Heart right ventricle (tissue), 16 donors: ENCODE measurements around the gene SART3. TPM values are rescaled to one million over a fixed set of nuclear protein-coding genes. Genes with fewer than 3 reads are reported as not detected.

Experiments
- ATAC-seq, 8 donors: fragments of 200-7000 bp; cut with Tn5 transposase; one replicate each; pipeline ENCODE4 v1.9.1; 2020; ENCODE audit warnings: mild to moderate bottlenecking in 8 of 8, moderate library complexity in 8 of 8, moderate number of reproducible peaks in 1 of 8
- DNase-seq, 2 donors: peaks; one replicate each; pipeline ENCODE4 v3.0.0-alpha.2; 2020
- H3K27ac ChIP-seq, 10 donors: fragments of 200-600 bp; sonication (generic) in 2 of 10; one replicate each; pipeline versions ENCODE4 v1.5.0 to v1.8.0; 2020 to 2022; ENCODE audit warnings: mild to moderate bottlenecking in 3 of 10
- H3K27me3 ChIP-seq, 7 donors: fragments of 200-600 bp; one replicate each; pipeline ENCODE4 v1.8.0; 2021 to 2022; ENCODE audit warnings: mild to moderate bottlenecking in 2 of 7
- H3K36me3 ChIP-seq, 9 donors: fragments of 200-600 bp; sonication (generic) in 1 of 9; one replicate each; pipeline versions ENCODE4 v1.5.0 to v1.8.0; 2020 to 2022; ENCODE audit warnings: mild to moderate bottlenecking in 2 of 9
- H3K4me1 ChIP-seq, 9 donors: fragments of 200-600 bp; sonication (generic) in 1 of 9; one replicate each; pipeline versions ENCODE4 v1.5.0 to v1.8.0; 2020 to 2022; ENCODE audit warnings: mild to moderate bottlenecking in 4 of 9
- H3K4me3 ChIP-seq, 10 donors: fragments of 200-600 bp; sonication (generic) in 2 of 10; one replicate each; pipeline versions ENCODE4 v1.5.0 to v1.8.0; 2020 to 2022; ENCODE audit warnings: mild to moderate bottlenecking in 7 of 10, moderate library complexity in 2 of 10
- H3K9me3 ChIP-seq, 11 donors: fragments of 200-600 bp in 10 of 11; sonication (generic) in 2 of 11; one replicate each; pipeline versions ENCODE4 v1.5.0 to v1.8.0; 2013 to 2022; ENCODE audit warnings: mild to moderate bottlenecking in 2 of 11, control low read depth in 1 of 11, moderate library complexity in 1 of 11
- WGBS, 2 donors: extraction: QIAGEN DNeasy Blood & Tissue Kit; methylation state at CpG; one replicate each; pipeline ENCODE4 v1.1.7; 2013; ENCODE audit warnings: inconsistent platforms in 1 of 2; 5-methylcytosine and 5-hydroxymethylcytosine counted together
- intact Hi-C, 10 donors: fragments of 100-400 bp; cut with DNase I; formaldehyde crosslinking; loops; one replicate each; pipeline versions ENCODE4 v1.11.1 to v1.14.2; 2022
- polyA plus RNA-seq, 2 donors: library from polyadenylated mRNA; stranded (reverse); fragments of 200-250 nt; gene quantifications; one replicate each; pipeline ENCODE4 v1.2.3, GENCODE V29; 2013
- total RNA-seq, 10 donors: library from RNA; stranded (reverse); fragmentation: NEBNext Ultra II Directional in 3 of 10; extraction: Animal tissue kit (Norgen Biotek cat#: 25700) in 3 of 10; gene quantifications; one replicate each; pipeline versions ENCODE4 v1.2.1 to v1.2.4, GENCODE V29; 2021 to 2023
- TF ChIP-seq, protein P1 (sequence below), 9 donors: fragments of 200-600 bp; sonication (generic) in 2 of 9; IDR thresholded peaks; one replicate each; pipeline versions ENCODE4 v1.5.0 to v1.8.0; 2021 to 2022; ENCODE audit warnings: antibody characterized with exemption in 9 of 9, mild to moderate bottlenecking in 5 of 9, moderate library complexity in 1 of 9
- donor health status: Arrhythmogenic right ventricular cardiomyopathy.
- donor health status: ischemic (EF 13 %, LVEDD 7.1; RV severe dilation, severe dysfunction).
- donor health status: healthy with polysubstance abuse.
- donor health status: DM: no; HTN: yes; CAD: no.
- donor health status: DM: no; HTN: no; CAD: no.
- donor health status: ischemic (EF 25% LVEDD 6.9; RV normal size, moderate dysfunction).
- donor health status: ischemic (EF 25% LVEDD 5.7; RV mildly dilated, moderate dysfunction).
- donor health status: healthy.
- donor health status: DM: yes; HTN: yes; CAD: no.
- donor health status: Ischemic cardiomyopathy.
- donor health status: ischemic (EF 35%, LVEDD 5.7; RV mildly dilated, moderate dysfunction).
- donor health status: nonischemic (EF 11% LVEDD 7.7; RV severe dilation, severe dysfunction).
- donor health status: DM: yes; HTN: yes; CAD: no.
- donor health status: PGD.
- donor health status: ischemic (EF 29% LVEDD 5.4; RV normal size, mild dysfunction).
- donor health status: nonischemic (EF 23%, LVEDD 6.1; RV moderate dilation, normal function).

SART3 gene
- total and polyA plus RNA-seq, 12 donors, result 13.5 to 38.0 (median 24.4) TPM

DNA sequence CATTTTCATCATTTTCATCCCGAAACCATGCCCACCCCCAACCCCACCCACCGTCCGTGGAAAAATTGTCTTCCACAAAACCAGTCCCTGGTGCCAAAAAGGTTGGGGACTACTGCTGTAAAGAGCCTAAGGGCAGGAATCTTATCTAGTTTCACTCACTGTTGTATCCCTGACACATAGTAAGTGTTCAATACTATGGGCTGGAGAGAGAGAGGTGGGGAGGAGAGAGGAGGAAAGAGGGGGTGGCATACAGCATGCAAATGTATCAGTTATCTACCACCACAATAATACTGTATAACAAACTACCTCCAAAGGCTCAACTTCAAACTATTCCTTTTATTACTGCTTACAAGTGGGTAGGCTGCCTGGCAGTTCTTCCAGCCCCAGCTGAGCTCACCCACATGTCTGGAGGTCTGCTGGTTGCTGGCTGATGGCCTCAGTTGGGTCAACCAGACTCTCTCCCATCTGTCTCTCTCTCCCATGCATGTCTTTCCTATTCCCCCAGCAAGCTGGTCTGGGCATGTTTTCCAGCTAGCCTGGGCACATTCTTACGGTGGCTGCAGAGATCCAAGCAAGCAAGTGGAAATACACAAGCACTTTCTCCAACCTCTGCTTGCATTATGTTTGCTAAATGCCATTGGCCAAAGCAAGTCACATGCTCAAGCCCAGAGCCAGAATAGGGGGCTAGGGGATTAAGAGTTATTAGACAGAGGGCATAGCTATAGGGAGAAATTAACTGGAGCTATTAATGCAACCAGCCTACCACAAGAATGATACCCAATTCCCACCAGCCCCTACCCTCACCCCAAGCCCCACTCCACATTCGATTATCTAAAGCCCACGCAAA, 77.5 kb downstream of the SART3 start:
- DNase-seq, result no peak
- Histone ChIP-seq H3K27ac (no peak overlapping the region), H3K36me3 (no peaks in the 10 kb centered on the region), H3K27me3 (peaks cover 0 to 34% (median 25%) of the 10 kb centered on the region in 7 donors), H3K4me1 (no peaks in the 10 kb centered on the region), H3K4me3 (no peak overlapping the region), H3K9me3 (peaks cover 0 to 13% (median 0%) of the 10 kb centered on the region in 11 donors)
- intact Hi-C loops, result no loop called here
- ATAC-seq, result no peak
- 60 to 61% methylated on average over 6 of the region's 6 CpGs for WGBS, 2 donors
- TF ChIP-seq, protein P1, sequence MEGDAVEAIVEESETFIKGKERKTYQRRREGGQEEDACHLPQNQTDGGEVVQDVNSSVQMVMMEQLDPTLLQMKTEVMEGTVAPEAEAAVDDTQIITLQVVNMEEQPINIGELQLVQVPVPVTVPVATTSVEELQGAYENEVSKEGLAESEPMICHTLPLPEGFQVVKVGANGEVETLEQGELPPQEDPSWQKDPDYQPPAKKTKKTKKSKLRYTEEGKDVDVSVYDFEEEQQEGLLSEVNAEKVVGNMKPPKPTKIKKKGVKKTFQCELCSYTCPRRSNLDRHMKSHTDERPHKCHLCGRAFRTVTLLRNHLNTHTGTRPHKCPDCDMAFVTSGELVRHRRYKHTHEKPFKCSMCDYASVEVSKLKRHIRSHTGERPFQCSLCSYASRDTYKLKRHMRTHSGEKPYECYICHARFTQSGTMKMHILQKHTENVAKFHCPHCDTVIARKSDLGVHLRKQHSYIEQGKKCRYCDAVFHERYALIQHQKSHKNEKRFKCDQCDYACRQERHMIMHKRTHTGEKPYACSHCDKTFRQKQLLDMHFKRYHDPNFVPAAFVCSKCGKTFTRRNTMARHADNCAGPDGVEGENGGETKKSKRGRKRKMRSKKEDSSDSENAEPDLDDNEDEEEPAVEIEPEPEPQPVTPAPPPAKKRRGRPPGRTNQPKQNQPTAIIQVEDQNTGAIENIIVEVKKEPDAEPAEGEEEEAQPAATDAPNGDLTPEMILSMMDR (IDR thresholded peaks at IDR 0.05), result no peak

DNA sequence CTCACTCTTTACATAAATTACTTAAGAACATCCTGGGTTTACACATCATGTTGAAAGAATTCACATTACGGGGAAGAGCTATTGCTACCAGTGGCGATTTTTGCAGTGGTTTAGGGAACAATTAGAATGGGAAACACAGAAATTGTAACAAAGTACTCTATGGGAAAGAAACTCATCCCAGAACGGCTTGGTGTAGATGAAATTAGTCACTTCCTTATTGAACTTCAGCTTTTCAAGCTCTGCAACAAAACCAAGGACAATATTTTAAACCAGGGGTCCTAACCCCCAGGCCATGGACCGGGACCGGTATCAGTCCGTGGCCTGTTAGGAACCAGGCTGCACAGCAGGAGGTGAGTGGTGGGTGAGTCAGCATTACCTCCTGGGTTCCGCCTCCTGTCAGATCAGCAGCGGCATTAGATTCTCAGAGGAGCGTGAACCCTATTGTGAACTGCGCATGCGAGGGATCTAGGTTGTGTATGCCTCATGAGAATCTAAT, 78.2 kb downstream of the SART3 start:
- no peak for DNase-seq
- ATAC-seq, result no peak
- Histone ChIP-seq H3K4me3 (no peak overlapping the region), H3K4me1 (no peaks in the 10 kb centered on the region), H3K27me3 (peaks cover 0 to 34% (median 25%) of the 10 kb centered on the region in 7 donors), H3K9me3 (peaks cover 0 to 12% (median 0%) of the 10 kb centered on the region in 11 donors), H3K27ac (no peak overlapping the region), H3K36me3 (no peaks in the 10 kb centered on the region)
- intact Hi-C loops, result no loop called here
- TF ChIP-seq, protein P1 (IDR thresholded peaks at IDR 0.05), result no peak
- WGBS, 2 donors, result 49 to 53% methylated on average over 11 of the region's 11 CpGs

DNA sequence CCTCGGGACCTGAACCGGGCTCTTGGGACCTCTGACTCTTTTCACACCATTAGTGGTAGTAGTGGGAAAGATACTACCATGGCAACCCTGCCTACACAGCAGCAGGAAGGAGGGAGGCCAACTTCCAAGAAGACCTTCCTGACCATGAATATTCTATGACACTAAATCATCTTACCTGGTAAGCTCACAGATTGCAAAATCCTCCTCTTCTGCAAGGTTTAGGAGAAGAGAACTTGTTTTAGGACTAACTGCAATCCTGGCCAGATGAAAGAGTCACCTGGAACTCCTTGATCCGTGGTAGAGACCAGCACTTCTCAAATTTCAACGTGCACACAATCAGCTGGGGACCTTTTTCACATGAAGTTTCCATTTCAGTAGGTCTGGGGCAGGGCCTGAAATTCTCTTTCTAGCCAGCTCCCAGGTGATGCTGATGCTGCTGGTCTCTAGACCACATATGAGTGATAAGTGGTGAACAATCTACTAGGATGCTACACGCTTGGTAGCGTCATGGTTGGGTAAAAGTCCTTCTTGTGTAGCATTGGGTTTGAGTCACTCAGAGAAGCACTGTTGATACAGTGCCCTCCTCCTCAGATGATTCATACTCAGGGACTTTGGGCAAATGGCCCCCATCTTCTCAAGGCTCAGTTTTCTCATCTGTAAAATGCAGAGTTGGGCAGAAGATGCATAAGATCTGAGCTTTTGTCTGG, 81.5 kb downstream of the SART3 start:
- no peak for ATAC-seq
- Histone ChIP-seq H3K36me3 (no peaks in the 10 kb centered on the region), H3K9me3 (no peaks in the 10 kb centered on the region), H3K27me3 (peaks cover 0 to 37% (median 27%) of the 10 kb centered on the region in 7 donors), H3K4me1 (no peaks in the 10 kb centered on the region), H3K4me3 (no peak overlapping the region), H3K27ac (no peak overlapping the region)
- intact Hi-C loops, result no loop called here
- DNase-seq, result no peak
- TF ChIP-seq, protein P1 (IDR thresholded peaks at IDR 0.05), result no peak
- WGBS, 2 donors, result 73 to 80% methylated on average over 6 of the region's 6 CpGs

DNA sequence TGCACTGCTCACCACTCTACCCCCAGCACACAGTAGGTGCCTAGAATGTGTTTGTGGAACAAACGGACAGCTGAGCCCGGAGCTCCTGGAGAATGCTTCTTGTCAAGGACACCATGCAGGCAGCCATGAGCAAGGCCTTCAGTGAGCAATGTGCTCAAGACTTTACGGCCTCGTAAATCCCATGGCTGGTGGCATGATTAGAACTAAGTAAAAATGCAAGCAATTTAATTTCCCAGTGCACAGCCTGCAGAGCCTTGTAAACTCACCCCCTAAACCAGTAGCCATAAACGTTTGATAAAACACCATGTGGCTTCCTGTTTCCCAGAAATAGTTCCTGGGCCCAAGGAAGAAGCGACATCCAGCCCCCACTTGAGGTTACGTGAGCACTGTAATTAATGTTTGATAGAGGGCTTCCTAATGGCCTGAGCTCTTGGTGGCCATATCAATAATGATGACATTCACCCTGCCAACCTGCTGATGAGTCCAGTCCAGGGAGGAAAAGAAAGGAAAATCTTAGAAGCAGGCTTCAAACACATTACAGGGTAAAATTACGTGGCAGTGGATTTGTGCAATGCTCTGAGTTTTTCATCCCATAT, 82.3 kb downstream of the SART3 start:
- peaks cover 0 to 43% (median 33%) of the 10 kb centered on the region in 7 donors for H3K27me3 ChIP-seq
- H3K4me3 ChIP-seq, result no peak overlapping the region
- H3K27ac ChIP-seq, result no peak overlapping the region
- no peaks in the 10 kb centered on the region for H3K36me3 ChIP-seq
- DNase-seq (no peak), ATAC-seq (no peak)
- WGBS, 2 donors, result 72 to 74% methylated on average over 8 of the region's 8 CpGs
- TF ChIP-seq, protein P1 (IDR thresholded peaks at IDR 0.05), result no peak
- H3K4me1 ChIP-seq, result no peaks in the 10 kb centered on the region
- no peaks in the 10 kb centered on the region for H3K9me3 ChIP-seq
- intact Hi-C loops, result no loop called here
